GM12878 (cell line): ENCODE results near the gene ZNF148. TPM values are rescaled to one million over a fixed set of nuclear protein-coding genes. Genes with fewer than 3 reads are reported as not detected.

Source experiments
- ATAC-seq: fragments of 200-7000 bp; cut with Tn5 transposase; 3 replicates; pipeline ENCODE4 v1.9.1; 2020; ENCODE audit warnings: mild to moderate bottlenecking, moderate library complexity
- BruUV-seq: library from RNA; stranded (reverse); fragments of 400-500 nt; replicated peaks from 2 replicates; lab custom pipeline; 2021; lab: Mats Ljungman, UMichigan
- CTCF ChIA-PET: fragments of 300-600 bp; sonication (Branson Sonifier 250); formaldehyde crosslinking; extraction: SDS; loops from one replicate; lab custom pipeline; 2021; ENCODE audit warnings: inconsistent platforms; lab: Yijun Ruan, JAX
- POLR2A ChIA-PET: fragments of 350-600 bp; formaldehyde crosslinking; extraction: SDS; loops from one replicate; lab custom pipeline; 2021; ENCODE audit warnings: inconsistent platforms; lab: Charles Lee
- RAD21 ChIA-PET: fragments of 300-600 bp; sonication (Branson Sonifier 250); formaldehyde crosslinking; loops from one replicate; lab custom pipeline; 2023; ENCODE audit warnings: antibody characterized with exemption; ENCODE audit not compliant: unreplicated experiment; lab: Charles Lee
- SMC1A ChIA-PET: fragments of 300-600 bp; sonication (Branson Sonifier 250); formaldehyde crosslinking; loops from one replicate; lab custom pipeline; 2023; ENCODE audit not compliant: unreplicated experiment, uncharacterized antibody; lab: Charles Lee
- DNase-seq: peaks from one replicate; pipeline ENCODE4 v3.0.0-alpha.2; 2011; ENCODE audit warnings: low read depth, low spot score
- FAIRE-seq: peaks from 3 replicates; lab custom pipeline; 2011; peaks lifted over from hg19 to GRCh38; lab: Jason Lieb, UNC
- H2AFZ ChIP-seq: 2 replicates; pipeline ENCODE4 v1.6.0; 2011; ENCODE audit warnings: low read depth, low read length, control low read depth; ENCODE audit not compliant: control insufficient read depth
- H3K27ac ChIP-seq: 2 replicates; pipeline ENCODE4 v1.5.1; 2011; ENCODE audit warnings: control low read depth; ENCODE audit not compliant: control insufficient read depth, insufficient read depth
- H3K27me3 ChIP-seq, 2 experiments: replicated peaks in 1 of 2; 2 replicates each; pipeline versions ENCODE4 v1.6.0 to v1.6.1; 2011; ENCODE audit warnings: low read length in 1 of 2; ENCODE audit not compliant: control insufficient read depth in 2 of 2, insufficient read depth in 2 of 2
- H3K36me3 ChIP-seq, 2 experiments: 2 replicates each; pipeline ENCODE4 v1.5.1; 2011; ENCODE audit warnings: low read length in 1 of 2; ENCODE audit not compliant: control insufficient read depth in 2 of 2, insufficient read depth in 2 of 2
- H3K4me1 ChIP-seq: 2 replicates; pipeline ENCODE4 v1.6.1; 2011; ENCODE audit warnings: mild to moderate bottlenecking, low read length, moderate library complexity, mixed read lengths; ENCODE audit not compliant: control insufficient read depth, insufficient read depth
- H3K4me2 ChIP-seq: 2 replicates; pipeline ENCODE4 v1.6.0; 2011; ENCODE audit warnings: control low read depth; ENCODE audit not compliant: control insufficient read depth, insufficient read depth
- H3K4me3 ChIP-seq: fragments of 200-600 bp; sonication (generic); 2 replicates; pipeline ENCODE4 v1.5.1; 2016
- H3K79me2 ChIP-seq: 2 replicates; pipeline ENCODE4 v1.6.0; 2011; ENCODE audit warnings: low read length; ENCODE audit not compliant: control insufficient read depth, insufficient read depth
- H3K9ac ChIP-seq: 2 replicates; pipeline ENCODE4 v1.8.0; 2011; ENCODE audit warnings: low read length, control low read depth, mixed read lengths; ENCODE audit not compliant: control insufficient read depth, insufficient read depth
- H3K9me3 ChIP-seq: replicated peaks from 3 replicates; pipeline ENCODE4 v1.5.1; 2011; ENCODE audit warnings: mild to moderate bottlenecking, low read length; ENCODE audit not compliant: control insufficient read depth, insufficient read depth
- H4K20me1 ChIP-seq: 2 replicates; pipeline ENCODE4 v1.6.0; 2011; ENCODE audit not compliant: control insufficient read depth, insufficient read depth
- BHLHE40 ChIP-seq, 2 experiments: fragments of 450-650 bp in 1 of 2; IDR thresholded peaks; 2 replicates each; pipeline ENCODE4 v1.6.1; 2011 to 2017; ENCODE audit warnings: low read depth in 2 of 2, borderline replicate concordance in 1 of 2, improper control_type of control experiment in 1 of 2, low read length in 1 of 2, mild to moderate bottlenecking in 1 of 2
- CHD4 ChIP-seq: fragments of 200-600 bp; sonication (generic); IDR thresholded peaks from 2 replicates; pipeline ENCODE4 v1.6.1; 2016; ENCODE audit warnings: mild to moderate bottlenecking
- EP300 ChIP-seq, 2 experiments: fragments of 150-350 bp in 1 of 2; IDR thresholded peaks; 2 replicates each; pipeline ENCODE4 v1.6.1; 2011 to 2012; ENCODE audit warnings: low read depth in 2 of 2, low read length in 2 of 2, borderline replicate concordance in 1 of 2, improper control_type of control experiment in 1 of 2, inconsistent platforms in 1 of 2; ENCODE audit not compliant: control insufficient read depth in 1 of 2
- EZH2 ChIP-seq: IDR thresholded peaks from 2 replicates; pipeline ENCODE4 v1.6.1; 2012; ENCODE audit warnings: low read depth, mild to moderate bottlenecking, control low read depth, inconsistent platforms, low read length, borderline replicate concordance; ENCODE audit not compliant: control insufficient read depth
- NBN ChIP-seq: fragments of 450-650 bp; IDR thresholded peaks from 2 replicates; pipeline ENCODE4 v1.6.1; 2016
- RAD21 ChIP-seq: IDR thresholded peaks from 2 replicates; pipeline ENCODE4 v1.6.1; 2011; ENCODE audit warnings: mild to moderate bottlenecking, low read depth, low read length, moderate library complexity; ENCODE audit not compliant: insufficient read depth
- SREBF2 ChIP-seq: IDR thresholded peaks from 2 replicates; pipeline ENCODE4 v1.6.1; 2012; ENCODE audit warnings: mild to moderate bottlenecking, low read length
- SRF ChIP-seq, 2 experiments: IDR thresholded peaks; 2 replicates each; pipeline ENCODE4 v1.6.1; 2011; ENCODE audit warnings: low read depth in 2 of 2, low read length in 2 of 2, mild to moderate bottlenecking in 1 of 2, moderate library complexity in 1 of 2
- TARDBP ChIP-seq: IDR thresholded peaks from 2 replicates; pipeline ENCODE4 v1.6.1; 2016; ENCODE audit warnings: borderline replicate concordance
- TCF3 ChIP-seq: IDR thresholded peaks from 2 replicates; pipeline ENCODE4 v1.6.1; 2012; ENCODE audit warnings: low read depth, mild to moderate bottlenecking, low read length, borderline replicate concordance; ENCODE audit not compliant: insufficient read depth
- WGBS: methylation state at CpG from one replicate; pipeline ENCODE4 v1.1.6; 2016; ENCODE audit warnings: low lambda C conversion rate; ENCODE audit not compliant: insufficient replicate concordance, insufficient coverage; ENCODE audit errors: missing lambda C conversion rate; 5-methylcytosine and 5-hydroxymethylcytosine counted together
- in situ Hi-C: fragments of 300-500 bp; cut with MboI; formaldehyde crosslinking; loops from 9 replicates; pipeline ENCODE4 v1.14.3; 2018; ENCODE audit warnings: mixed read lengths
- intact Hi-C: fragments of 100-400 bp; cut with micrococcal nuclease; formaldehyde crosslinking; loops from one replicate; pipeline ENCODE4 v1.14.2; 2022; ENCODE audit not compliant: unreplicated experiment
- polyA plus RNA-seq, 11 experiments: library from polyadenylated mRNA; depleted of rRNA in 4 of 11; unstranded in 6 of 11; stranded (reverse) in 5 of 11; fragments of >200 nt; fragmentation: Nextera tagmentation in 4 of 11; fragmentation: Illumina TruSeq in 1 of 11; extraction: Ambion mirVana in 4 of 11; extraction: Trizol in 1 of 11; gene quantifications; 1 replicate in 1 of 11; 2 replicates in 10 of 11; pipeline versions ENCODE4 v1.2.1 to v1.2.3, GENCODE V29; 2011 to 2016; ENCODE audit warnings: inconsistent platforms in 2 of 11, missing spikeins in 2 of 11, low read depth in 1 of 11
- total RNA-seq, 4 experiments: library from RNA; depleted of rRNA in 3 of 4; stranded (reverse); fragments of >200 nt in 3 of 4; fragmentation: Illumina TruSeq in 1 of 4; extraction: Trizol in 1 of 4; gene quantifications; 2 replicates each; pipeline versions ENCODE4 v1.2.1 to v1.2.3, GENCODE V29; 2013 to 2021
- TF ChIP-seq, protein P1 (sequence below): IDR thresholded peaks from 2 replicates; pipeline ENCODE4 v1.6.1; 2012; ENCODE audit warnings: improper control_type of control experiment, low read depth, low read length; ENCODE audit not compliant: insufficient replicate concordance
- TF ChIP-seq, protein P2 (sequence below): fragments of 450-650 bp; IDR thresholded peaks from 2 replicates; pipeline ENCODE4 v1.6.1; 2016; ENCODE audit warnings: mild to moderate bottlenecking, moderate library complexity, borderline replicate concordance

Gene ZNF148
- total and polyA plus RNA-seq, 10 of the 15 experiments (the other 5 are each of a cell fraction or from before 2014, with no cell fraction given) = 8.6 to 40.4 (median 26.7) TPM

DNA sequence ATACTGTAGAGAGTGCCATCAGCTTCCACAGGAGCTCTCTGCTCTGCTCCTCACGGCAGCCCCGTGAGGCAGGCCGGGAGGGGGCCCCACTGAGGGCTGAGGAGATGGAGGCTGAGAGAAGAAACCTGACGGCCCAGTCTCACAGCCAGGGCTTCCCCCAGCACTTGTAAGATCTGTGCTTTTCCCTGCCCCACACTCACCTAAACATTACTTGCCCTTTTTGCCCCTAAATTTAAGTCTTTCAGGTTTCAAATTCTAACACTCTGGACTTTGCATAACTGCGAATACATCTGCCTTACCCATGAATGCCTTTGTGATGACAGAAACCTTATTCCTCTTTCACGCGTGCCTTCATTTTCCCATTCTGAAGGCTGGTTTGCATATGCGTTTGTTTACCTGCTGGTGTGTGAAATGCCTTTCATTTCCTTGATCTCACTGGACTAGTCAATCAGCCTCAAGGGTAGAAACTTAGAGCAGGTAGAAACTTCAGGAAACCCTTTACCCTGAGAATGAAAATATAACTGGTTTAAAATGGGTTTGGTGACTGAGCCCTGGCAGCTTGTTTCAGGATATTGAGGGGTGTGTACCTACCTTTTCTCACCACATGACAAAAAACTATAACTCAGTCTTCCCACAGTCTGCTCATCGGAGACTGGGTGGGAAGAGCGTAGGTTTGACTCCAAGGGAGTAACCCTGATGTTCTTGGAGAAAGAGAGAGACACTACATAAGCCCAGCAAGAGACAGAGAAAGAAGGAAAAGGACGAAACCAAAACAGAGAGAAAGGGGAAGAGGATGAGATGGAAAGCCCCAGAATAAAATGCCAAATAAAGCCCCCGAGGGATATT lies 182.7 kb downstream of the ZNF148 start:
- ATAC-seq (peak; percentile 89), DNase-seq (peak; percentile 78), FAIRE-seq (peak; percentile 78)
- RAD21 ChIA-PET = interaction anchor here (0.9 to 1.8 kb wide), 4 partner anchors 8 to 393 kb away, joined by 3 to 11 read pairs (median 7); no protein-coding TSS in a partner anchor
- in situ Hi-C loops (no loop called here), intact Hi-C loops (loop anchor here (2.0 kb wide), 1 partner anchor 42 kb away; no protein-coding TSS in a partner anchor)
- Histone ChIP-seq H3K79me2 (no peaks in the 10 kb centered on the region), H3K9ac (peak overlapping the region; percentile 57), H3K4me3 (peak overlapping the region; percentile 38; the same call in 1 of the 2 replicates), H3K36me3 (no peaks in the 10 kb centered on the region), H3K4me1 (peaks cover 44% of the 10 kb centered on the region), H3K27me3 (no peaks in the 10 kb centered on the region), H2AFZ (peak overlapping the region; percentile 94), H4K20me1 (no peaks in the 10 kb centered on the region), H3K4me2 (peak overlapping the region; percentile 89), H3K9me3 (no peaks in the 10 kb centered on the region; the same call in 2 of the 3 replicates), H3K27ac (peak overlapping the region; percentile 75)
- BruUV-seq = no TSS peak
- POLR2A ChIA-PET = interaction anchor here (0.5 to 2.2 kb wide), 5 partner anchors 9 to 172 kb away, joined by 3 to 7 read pairs (median 5); no protein-coding TSS in a partner anchor
- CTCF ChIA-PET = interaction anchor here (0.6 to 1.9 kb wide), 9 partner anchors 8 to 198 kb away, joined by 3 to 9 read pairs (median 3); no protein-coding TSS in a partner anchor
- SMC1A ChIA-PET = interaction anchor here (0.7 to 2.3 kb wide), 7 partner anchors 10 to 265 kb away, joined by 3 to 10 read pairs (median 4); no protein-coding TSS in a partner anchor
- 20% methylated on average over 12 of the region's 12 CpGs for WGBS
- TF ChIP-seq RAD21 (peak; percentile 53), CHD4 (no peak), EP300 (IDR thresholded peaks at IDR 0.05; ENCODE audit: borderline replicate concordance in 1 of 2, control insufficient read depth in 1 of 2, low read depth in 2 of 2, low read length in 2 of 2) (no peak), SREBF2 (no peak), BHLHE40 (IDR thresholded peaks at IDR 0.05; ENCODE audit: borderline replicate concordance in 1 of 2, low read depth in 2 of 2, low read length in 1 of 2) (peak; percentile 71 to 79; a peak in 3 of 4 replicates), NBN (no peak), SRF (IDR thresholded peaks at IDR 0.05; ENCODE audit: low read depth in 2 of 2, low read length in 2 of 2) (no peak), EZH2 (no peak), TARDBP (no peak), TCF3 (no peak)
- TF ChIP-seq, protein P1, sequence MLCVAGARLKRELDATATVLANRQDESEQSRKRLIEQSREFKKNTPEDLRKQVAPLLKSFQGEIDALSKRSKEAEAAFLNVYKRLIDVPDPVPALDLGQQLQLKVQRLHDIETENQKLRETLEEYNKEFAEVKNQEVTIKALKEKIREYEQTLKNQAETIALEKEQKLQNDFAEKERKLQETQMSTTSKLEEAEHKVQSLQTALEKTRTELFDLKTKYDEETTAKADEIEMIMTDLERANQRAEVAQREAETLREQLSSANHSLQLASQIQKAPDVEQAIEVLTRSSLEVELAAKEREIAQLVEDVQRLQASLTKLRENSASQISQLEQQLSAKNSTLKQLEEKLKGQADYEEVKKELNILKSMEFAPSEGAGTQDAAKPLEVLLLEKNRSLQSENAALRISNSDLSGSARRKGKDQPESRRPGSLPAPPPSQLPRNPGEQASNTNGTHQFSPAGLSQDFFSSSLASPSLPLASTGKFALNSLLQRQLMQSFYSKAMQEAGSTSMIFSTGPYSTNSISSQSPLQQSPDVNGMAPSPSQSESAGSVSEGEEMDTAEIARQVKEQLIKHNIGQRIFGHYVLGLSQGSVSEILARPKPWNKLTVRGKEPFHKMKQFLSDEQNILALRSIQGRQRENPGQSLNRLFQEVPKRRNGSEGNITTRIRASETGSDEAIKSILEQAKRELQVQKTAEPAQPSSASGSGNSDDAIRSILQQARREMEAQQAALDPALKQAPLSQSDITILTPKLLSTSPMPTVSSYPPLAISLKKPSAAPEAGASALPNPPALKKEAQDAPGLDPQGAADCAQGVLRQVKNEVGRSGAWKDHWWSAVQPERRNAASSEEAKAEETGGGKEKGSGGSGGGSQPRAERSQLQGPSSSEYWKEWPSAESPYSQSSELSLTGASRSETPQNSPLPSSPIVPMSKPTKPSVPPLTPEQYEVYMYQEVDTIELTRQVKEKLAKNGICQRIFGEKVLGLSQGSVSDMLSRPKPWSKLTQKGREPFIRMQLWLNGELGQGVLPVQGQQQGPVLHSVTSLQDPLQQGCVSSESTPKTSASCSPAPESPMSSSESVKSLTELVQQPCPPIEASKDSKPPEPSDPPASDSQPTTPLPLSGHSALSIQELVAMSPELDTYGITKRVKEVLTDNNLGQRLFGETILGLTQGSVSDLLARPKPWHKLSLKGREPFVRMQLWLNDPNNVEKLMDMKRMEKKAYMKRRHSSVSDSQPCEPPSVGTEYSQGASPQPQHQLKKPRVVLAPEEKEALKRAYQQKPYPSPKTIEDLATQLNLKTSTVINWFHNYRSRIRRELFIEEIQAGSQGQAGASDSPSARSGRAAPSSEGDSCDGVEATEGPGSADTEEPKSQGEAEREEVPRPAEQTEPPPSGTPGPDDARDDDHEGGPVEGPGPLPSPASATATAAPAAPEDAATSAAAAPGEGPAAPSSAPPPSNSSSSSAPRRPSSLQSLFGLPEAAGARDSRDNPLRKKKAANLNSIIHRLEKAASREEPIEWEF = no peak
- TF ChIP-seq, protein P2, sequence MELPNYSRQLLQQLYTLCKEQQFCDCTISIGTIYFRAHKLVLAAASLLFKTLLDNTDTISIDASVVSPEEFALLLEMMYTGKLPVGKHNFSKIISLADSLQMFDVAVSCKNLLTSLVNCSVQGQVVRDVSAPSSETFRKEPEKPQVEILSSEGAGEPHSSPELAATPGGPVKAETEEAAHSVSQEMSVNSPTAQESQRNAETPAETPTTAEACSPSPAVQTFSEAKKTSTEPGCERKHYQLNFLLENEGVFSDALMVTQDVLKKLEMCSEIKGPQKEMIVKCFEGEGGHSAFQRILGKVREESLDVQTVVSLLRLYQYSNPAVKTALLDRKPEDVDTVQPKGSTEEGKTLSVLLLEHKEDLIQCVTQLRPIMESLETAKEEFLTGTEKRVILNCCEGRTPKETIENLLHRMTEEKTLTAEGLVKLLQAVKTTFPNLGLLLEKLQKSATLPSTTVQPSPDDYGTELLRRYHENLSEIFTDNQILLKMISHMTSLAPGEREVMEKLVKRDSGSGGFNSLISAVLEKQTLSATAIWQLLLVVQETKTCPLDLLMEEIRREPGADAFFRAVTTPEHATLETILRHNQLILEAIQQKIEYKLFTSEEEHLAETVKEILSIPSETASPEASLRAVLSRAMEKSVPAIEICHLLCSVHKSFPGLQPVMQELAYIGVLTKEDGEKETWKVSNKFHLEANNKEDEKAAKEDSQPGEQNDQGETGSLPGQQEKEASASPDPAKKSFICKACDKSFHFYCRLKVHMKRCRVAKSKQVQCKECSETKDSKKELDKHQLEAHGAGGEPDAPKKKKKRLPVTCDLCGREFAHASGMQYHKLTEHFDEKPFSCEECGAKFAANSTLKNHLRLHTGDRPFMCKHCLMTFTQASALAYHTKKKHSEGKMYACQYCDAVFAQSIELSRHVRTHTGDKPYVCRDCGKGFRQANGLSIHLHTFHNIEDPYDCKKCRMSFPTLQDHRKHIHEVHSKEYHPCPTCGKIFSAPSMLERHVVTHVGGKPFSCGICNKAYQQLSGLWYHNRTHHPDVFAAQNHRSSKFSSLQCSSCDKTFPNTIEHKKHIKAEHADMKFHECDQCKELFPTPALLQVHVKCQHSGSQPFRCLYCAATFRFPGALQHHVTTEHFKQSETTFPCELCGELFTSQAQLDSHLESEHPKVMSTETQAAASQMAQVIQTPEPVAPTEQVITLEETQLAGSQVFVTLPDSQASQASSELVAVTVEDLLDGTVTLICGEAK = no peak
